Osteoblast (primary cell): Measurements from ENCODE around the gene CCDC178. TPM values are rescaled to one million over a fixed set of nuclear protein-coding genes. Genes with fewer than 3 reads are reported as not detected.

Experiments used
- DNase-seq: peaks from one replicate; pipeline ENCODE4 v3.0.0; 2011; ENCODE audit warnings: low spot score, mixed read lengths; ENCODE audit not compliant: insufficient read length; ENCODE audit errors: missing footprints
- H2AFZ ChIP-seq: 2 replicates; pipeline ENCODE4 v1.6.0; 2011; ENCODE audit warnings: mild to moderate bottlenecking, low read length
- H3K27ac ChIP-seq: 2 replicates; pipeline ENCODE4 v1.5.1; 2011; ENCODE audit warnings: mild to moderate bottlenecking, low read depth, low read length, moderate library complexity
- H3K27me3 ChIP-seq: 2 replicates; pipeline ENCODE4 v1.6.0; 2012; ENCODE audit warnings: mild to moderate bottlenecking, control low read depth, inconsistent platforms, low read length, moderate library complexity; ENCODE audit not compliant: insufficient read depth
- H3K36me3 ChIP-seq: 2 replicates; pipeline ENCODE4 v1.5.1; 2011; ENCODE audit warnings: mild to moderate bottlenecking, low read length, control low read depth, moderate library complexity; ENCODE audit not compliant: insufficient read depth
- H3K4me1 ChIP-seq: 2 replicates; pipeline ENCODE4 v1.5.1; 2011; ENCODE audit warnings: mild to moderate bottlenecking, low read length, control low read depth, moderate library complexity; ENCODE audit not compliant: insufficient read depth
- H3K4me2 ChIP-seq: 2 replicates; pipeline ENCODE4 v1.6.0; 2011; ENCODE audit warnings: mild to moderate bottlenecking, low read length; ENCODE audit not compliant: insufficient read depth
- H3K4me3 ChIP-seq: fragments of 200-600 bp; sonication (generic); 3 replicates; pipeline ENCODE4 v1.5.1; 2012; ENCODE audit warnings: mild to moderate bottlenecking, low read length, inconsistent platforms; ENCODE audit not compliant: insufficient read depth
- H3K79me2 ChIP-seq: 2 replicates; pipeline ENCODE4 v1.6.0; 2012; ENCODE audit warnings: mild to moderate bottlenecking, low read length, control low read depth, inconsistent platforms; ENCODE audit not compliant: insufficient read depth
- H3K9me3 ChIP-seq: 2 replicates; pipeline ENCODE4 v1.5.1; 2011; ENCODE audit warnings: low read depth, low read length, control low read depth
- H4K20me1 ChIP-seq: 2 replicates; pipeline ENCODE4 v1.6.0; 2012; ENCODE audit warnings: mild to moderate bottlenecking, low read length, control low read depth; ENCODE audit not compliant: insufficient read depth
- CTCF ChIP-seq: IDR thresholded peaks from 2 replicates; pipeline ENCODE4 v1.5.1; 2011; ENCODE audit warnings: mild to moderate bottlenecking, low read depth, low read length, moderate library complexity; ENCODE audit errors: extremely low read depth
- total RNA-seq: library from RNA; depleted of rRNA; stranded (reverse); fragments of >200 nt; gene quantifications from 2 replicates; pipeline ENCODE4 v1.2.3, GENCODE V29; 2012

Gene CCDC178
- total RNA-seq, 1 donor, result not detected

DNA sequence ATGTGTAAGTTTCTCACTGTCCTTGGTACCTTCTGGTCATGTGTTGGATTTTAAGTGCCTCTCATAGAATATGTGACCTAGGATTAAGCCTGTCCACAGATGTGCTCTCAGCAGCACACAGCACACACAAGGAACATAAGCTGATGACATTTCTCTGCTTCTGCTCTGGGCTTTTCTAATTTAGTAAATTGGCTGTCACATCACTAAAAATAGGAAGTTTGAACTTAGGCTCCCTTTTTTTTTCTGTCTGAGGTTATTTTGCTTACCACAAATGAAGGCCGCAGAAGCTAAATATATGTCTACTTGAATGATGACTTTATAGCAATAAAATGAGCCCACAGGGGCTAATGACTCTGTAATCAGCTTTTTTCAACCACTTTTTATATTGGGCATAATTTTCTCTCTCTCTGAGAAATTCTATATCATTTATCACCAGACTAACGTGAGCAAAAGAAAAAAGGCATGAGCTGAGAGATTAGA lies 517.5 kb downstream of the CCDC178 start:
- no peak overlapping the region for H3K27ac ChIP-seq
- H3K4me2 ChIP-seq, result no peak overlapping the region
- H2AFZ ChIP-seq, result no peak overlapping the region
- H3K4me3 ChIP-seq, result no peak overlapping the region
- H3K4me1 ChIP-seq, result peaks cover 12% of the 10 kb centered on the region
- DNase-seq, result no peak
- H3K27me3 ChIP-seq, result peaks cover 4% of the 10 kb centered on the region
- no peaks in the 10 kb centered on the region for H3K36me3 ChIP-seq
- H4K20me1 ChIP-seq, result no peaks in the 10 kb centered on the region
- H3K9me3 ChIP-seq, result no peaks in the 10 kb centered on the region
- no peak for TF ChIP-seq CTCF
- H3K79me2 ChIP-seq, result no peaks in the 10 kb centered on the region

DNA sequence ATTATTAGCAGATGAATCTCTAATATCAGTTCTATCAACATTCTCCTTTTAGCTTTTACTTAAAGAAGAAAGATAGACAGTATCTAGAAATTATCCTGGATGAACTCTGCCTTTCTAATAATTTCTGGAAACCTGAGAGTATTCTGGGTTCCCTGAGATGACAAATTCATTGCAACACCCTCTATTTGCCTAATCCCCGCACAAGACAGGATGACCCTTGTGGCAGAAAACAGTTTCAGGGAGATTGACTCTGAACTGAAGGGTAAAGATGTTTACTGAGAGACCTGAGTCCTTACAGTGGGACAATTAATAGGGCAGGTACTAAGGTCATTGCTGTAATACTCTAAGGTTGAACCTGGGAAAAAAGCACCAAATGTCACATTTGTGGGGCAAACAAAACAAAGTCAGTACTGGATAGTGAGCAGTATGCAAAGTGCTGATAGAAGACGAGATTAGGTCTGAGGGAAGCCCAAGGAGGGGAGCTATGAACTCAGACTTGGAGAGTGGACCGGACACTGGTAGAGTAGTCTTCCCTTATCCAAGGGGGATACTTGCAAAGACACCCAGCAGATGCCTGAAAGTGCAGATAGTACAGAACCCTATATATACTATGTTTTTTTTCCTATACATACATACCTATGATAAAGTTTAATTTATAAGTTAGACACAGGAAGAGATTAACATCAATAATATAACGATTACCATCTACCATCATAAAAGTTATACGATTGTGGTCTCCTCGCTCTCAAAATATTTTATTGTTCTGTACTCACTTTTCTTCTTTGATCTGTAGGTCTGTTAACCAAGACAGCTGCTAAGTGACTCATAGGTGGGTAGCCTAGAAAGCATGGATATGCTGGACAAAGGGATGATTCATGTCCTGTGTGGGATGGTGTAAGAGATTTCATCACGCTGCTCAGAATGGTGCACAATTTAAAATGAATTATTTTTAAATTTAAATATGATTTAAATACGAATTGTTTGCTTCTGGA lies 519.4 kb downstream of the CCDC178 start:
- no peaks in the 10 kb centered on the region for H3K36me3 ChIP-seq
- no peaks in the 10 kb centered on the region for H3K79me2 ChIP-seq
- no peaks in the 10 kb centered on the region for H3K9me3 ChIP-seq
- no peak for TF ChIP-seq CTCF
- no peak overlapping the region for H2AFZ ChIP-seq
- no peak overlapping the region for H3K4me3 ChIP-seq
- H3K27me3 ChIP-seq, result peaks cover 4% of the 10 kb centered on the region
- H3K4me1 ChIP-seq, result peaks cover 12% of the 10 kb centered on the region
- no peaks in the 10 kb centered on the region for H4K20me1 ChIP-seq
- DNase-seq, result peak; percentile 86
- H3K27ac ChIP-seq, result no peak overlapping the region
- H3K4me2 ChIP-seq, result peak overlapping the region; percentile 51

GRCh38 chr18:32919799-32920198 lies 520.7 kb downstream of the CCDC178 start:
- Histone ChIP-seq H2AFZ (no peak overlapping the region), H3K4me3 (no peak overlapping the region), H3K4me2 (no peak overlapping the region), H4K20me1 (no peaks in the 10 kb centered on the region), H3K4me1 (peaks cover 12% of the 10 kb centered on the region), H3K27me3 (no peaks in the 10 kb centered on the region), H3K9me3 (no peaks in the 10 kb centered on the region), H3K79me2 (no peaks in the 10 kb centered on the region), H3K36me3 (no peaks in the 10 kb centered on the region), H3K27ac (no peak overlapping the region)
- DNase-seq, result no peak
- TF ChIP-seq CTCF, result peak; percentile 48

DNA sequence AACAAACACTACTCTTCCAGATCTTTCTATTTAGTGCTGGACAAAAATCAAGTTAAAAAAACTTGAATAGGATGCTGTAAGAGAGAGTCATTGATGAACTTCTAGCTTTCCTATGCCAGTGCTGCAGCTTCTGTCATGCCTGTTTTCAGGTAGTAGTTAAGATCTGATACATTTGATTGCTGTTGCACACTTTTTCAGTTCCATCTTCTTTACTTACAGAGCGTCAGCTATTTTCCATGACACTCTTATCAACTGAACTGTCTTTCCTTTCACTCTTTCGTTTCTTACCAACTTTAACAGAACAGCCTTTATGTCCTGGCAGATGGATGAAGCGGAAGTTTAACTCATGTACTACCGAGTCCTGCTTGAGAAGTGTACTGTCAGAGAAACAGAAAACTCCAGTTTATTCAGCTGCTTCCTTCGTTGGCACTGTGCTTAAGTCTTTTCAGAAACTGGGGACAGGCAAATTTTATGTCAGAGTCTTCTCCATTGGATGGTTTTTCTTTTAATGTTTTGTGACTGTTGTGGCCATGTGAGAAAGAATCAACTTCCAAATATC lies 521.8 kb downstream of the CCDC178 start:
- no peaks in the 10 kb centered on the region for H3K27me3 ChIP-seq

More for the DNA sequence above, 521.8 kb downstream of the CCDC178 start:
- no peak overlapping the region for H2AFZ ChIP-seq
- H3K9me3 ChIP-seq, result no peaks in the 10 kb centered on the region
- no peaks in the 10 kb centered on the region for H4K20me1 ChIP-seq
- no peaks in the 10 kb centered on the region for H3K79me2 ChIP-seq
- no peak for DNase-seq
- TF ChIP-seq CTCF, result no peak
- H3K4me2 ChIP-seq, result no peak overlapping the region
- no peaks in the 10 kb centered on the region for H3K36me3 ChIP-seq
- H3K4me3 ChIP-seq, result no peak overlapping the region
- no peak overlapping the region for H3K27ac ChIP-seq
- H3K4me1 ChIP-seq, result peaks cover 12% of the 10 kb centered on the region
